Activated CD4-positive, alpha-beta T cell treated with anti-CD3 and anti-CD28 coated beads for 48 hours (primary cell): ENCODE measurements around the gene SHISA6.
"Not testable (repeated sequence)": the region's sequence is repeated elsewhere in the genome, so short reads cannot be mapped to it uniquely, and the experiment has no call there.

ENCODE experiments used
- DNase-seq: peaks from one replicate; pipeline ENCODE4 v3.0.0-alpha.2; 2020

Gene SHISA6

GRCh38 chr17:11303773-11304394 lies 62.9 kb downstream of the SHISA6 start:
- no peak for DNase-seq

GRCh38 chr17:11304568-11304967 lies 63.6 kb downstream of the SHISA6 start:
- DNase-seq: no peak

- no peak for DNase-seq
Observed at GRCh38 chr17:11305524-11305923, 64.5 kb downstream of the SHISA6 start.

GRCh38 chr17:11308531-11308930 lies 67.5 kb downstream of the SHISA6 start:
- no peak for DNase-seq

- DNase-seq: no peak
Observed at GRCh38 chr17:11309033-11309432, 68.0 kb downstream of the SHISA6 start.

GRCh38 chr17:11309850-11310249 lies 68.8 kb downstream of the SHISA6 start:
- DNase-seq: no peak

- DNase-seq: not testable (repeated sequence)
Observed at GRCh38 chr17:11316451-11316850, 75.4 kb downstream of the SHISA6 start.

- no peak for DNase-seq
Observed at GRCh38 chr17:11318207-11318606, 77.2 kb downstream of the SHISA6 start.

GRCh38 chr17:11319894-11320293 lies 78.9 kb downstream of the SHISA6 start:
- DNase-seq: no peak

- DNase-seq: no peak
Observed at GRCh38 chr17:11324021-11324420, 83.0 kb downstream of the SHISA6 start.

GRCh38 chr17:11324846-11325420 lies 83.9 kb downstream of the SHISA6 start:
- DNase-seq: no peak

- DNase-seq: no peak
Observed at GRCh38 chr17:11326492-11326891, 85.5 kb downstream of the SHISA6 start.

- DNase-seq: no peak
Observed at GRCh38 chr17:11328770-11329169, 87.8 kb downstream of the SHISA6 start.

GRCh38 chr17:11330006-11330405 lies 89.0 kb downstream of the SHISA6 start:
- DNase-seq: no peak

GRCh38 chr17:11330826-11331225 lies 89.8 kb downstream of the SHISA6 start:
- DNase-seq: no peak

GRCh38 chr17:11331547-11332513 lies 90.8 kb downstream of the SHISA6 start:
- no peak for DNase-seq

GRCh38 chr17:11332706-11333105 lies 91.7 kb downstream of the SHISA6 start:
- DNase-seq: no peak

- no peak for DNase-seq
Observed at GRCh38 chr17:11334493-11334892, 93.5 kb downstream of the SHISA6 start.

- DNase-seq: no peak
Observed at GRCh38 chr17:11336290-11336689, 95.3 kb downstream of the SHISA6 start.

- DNase-seq: no peak
Observed at GRCh38 chr17:11340803-11341202, 99.8 kb downstream of the SHISA6 start.

GRCh38 chr17:11342138-11342537 lies 101.1 kb downstream of the SHISA6 start:
- DNase-seq: no peak

GRCh38 chr17:11349106-11349505 lies 108.1 kb downstream of the SHISA6 start:
- no peak for DNase-seq

- DNase-seq: no peak
Observed at GRCh38 chr17:11351479-11351878, 110.5 kb downstream of the SHISA6 start.

GRCh38 chr17:11353601-11354000 lies 112.6 kb downstream of the SHISA6 start:
- no peak for DNase-seq
